ENCODE measurements around the gene ATP8B4. TPM values are rescaled to one million over a fixed set of nuclear protein-coding genes. Genes with fewer than 3 reads are reported as not detected.
A peak's percentile ranks its signal among the peaks of the same experiment; 100 is the strongest.

The ATP8B4 gene
- total and polyA plus RNA-seq, 10 of the 15 experiments (the other 5 are each of a cell fraction or from before 2014, with no cell fraction given) = 0.02 to 0.94 (median 0.19) TPM

DNA sequence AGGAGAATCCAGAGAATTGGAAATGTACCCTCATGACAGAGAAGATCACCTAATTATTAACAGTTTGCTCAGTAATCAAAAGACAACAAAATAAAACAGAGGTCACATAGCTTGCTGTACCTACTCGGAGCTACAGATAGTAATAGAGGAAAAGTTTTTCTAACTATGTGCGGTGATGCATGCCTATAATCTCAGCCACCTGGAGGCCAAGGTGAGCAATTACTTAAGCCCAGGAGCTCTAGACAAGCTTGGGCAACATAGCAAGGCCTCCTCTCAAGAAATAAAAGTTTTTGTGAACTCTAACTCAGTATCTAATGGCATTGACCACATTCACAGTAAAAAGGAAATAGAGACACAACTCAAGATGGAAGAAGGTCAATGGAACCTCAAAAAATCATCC, 243.6 kb downstream of the ATP8B4 start:
- peak in 2 of 3 experiments; percentile 23 to 24; a peak in 2 of 6 replicates for TF ChIP-seq CTCF (IDR thresholded peaks at IDR 0.05 in 2 of 3, conservative IDR thresholded peaks at IDR 0.05 in 1 of 3; ENCODE audit: control insufficient read depth in 2 of 3, extremely low read depth in 1 of 3, insufficient read depth in 1 of 3, low read depth in 3 of 3, low read length in 3 of 3)
- TF ChIP-seq FOXM1 (IDR thresholded peaks at IDR 0.05; ENCODE audit: low read depth, low read length) = no peak
- 0 out of 2 replicates have a peak, but pooled peaks have one; percentile 16 for TF ChIP-seq RAD21 (IDR thresholded peaks at IDR 0.05; ENCODE audit: insufficient read depth, low read depth, low read length)
- H3K9me3 ChIP-seq (replicated peaks; ENCODE audit: control insufficient read depth, insufficient read depth, low read length) = no peaks in the 10 kb centered on the region

DNA sequence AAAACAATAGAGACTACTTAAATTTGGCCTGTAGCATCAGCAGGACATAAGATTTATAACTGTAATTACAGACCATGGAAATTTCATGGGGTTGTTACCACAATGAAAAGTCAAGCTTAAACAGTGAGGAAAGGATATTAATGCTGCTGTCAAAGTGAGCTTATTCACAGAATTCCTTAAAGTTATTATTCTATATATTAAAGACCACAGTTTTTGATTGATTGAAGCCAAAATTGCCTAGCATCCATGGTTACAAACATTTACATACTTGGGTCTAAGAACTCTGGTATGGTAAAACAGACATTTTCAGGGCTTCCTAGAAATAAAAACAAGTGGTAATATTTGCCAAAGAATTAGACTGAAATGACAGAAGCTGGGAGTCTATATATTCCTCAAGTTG, 248.6 kb downstream of the ATP8B4 start:
- H3K4me2 ChIP-seq (ENCODE audit: control insufficient read depth, insufficient read depth) = no peak overlapping the region
- ATAC-seq (no peak), FAIRE-seq (no peak), DNase-seq (ENCODE audit: low read depth, low spot score) (no peak)
- POLR2A ChIA-PET = no interaction called here
- SMC1A ChIA-PET (ENCODE audit: uncharacterized antibody, unreplicated experiment) = interaction anchor here (1.8 kb wide), 1 partner anchor 8 kb away, joined by 5 read pairs; no protein-coding TSS in a partner anchor
- H3K9me3 ChIP-seq (replicated peaks; ENCODE audit: control insufficient read depth, insufficient read depth, low read length) = no peaks in the 10 kb centered on the region
- H4K20me1 ChIP-seq (ENCODE audit: control insufficient read depth, insufficient read depth) = no peaks in the 10 kb centered on the region
- no peaks in the 10 kb centered on the region for H3K79me2 ChIP-seq (ENCODE audit: control insufficient read depth, insufficient read depth, low read length)
- CTCF ChIA-PET = no interaction called here
- no peak overlapping the region for H2AFZ ChIP-seq (ENCODE audit: control insufficient read depth, low read depth, low read length)
- intact Hi-C loops (cut with micrococcal nuclease; ENCODE audit: unreplicated experiment) = no loop called here
- H3K27ac ChIP-seq (ENCODE audit: control insufficient read depth, insufficient read depth) = no peak overlapping the region
- H3K36me3 ChIP-seq (ENCODE audit: control insufficient read depth in 2 of 2, insufficient read depth in 2 of 2, low read length in 1 of 2) = no peaks in the 10 kb centered on the region
- RAD21 ChIA-PET (ENCODE audit: unreplicated experiment) = no interaction called here
- in situ Hi-C loops (cut with MboI) = no loop called here
- H3K4me1 ChIP-seq (ENCODE audit: control insufficient read depth, insufficient read depth, low read length) = no peaks in the 10 kb centered on the region
- H3K4me3 ChIP-seq = no peak overlapping the region
- H3K27me3 ChIP-seq (replicated peaks in 1 of 2; ENCODE audit: control insufficient read depth in 2 of 2, insufficient read depth in 2 of 2, low read length in 1 of 2) = no peaks in the 10 kb centered on the region
- no peak overlapping the region for H3K9ac ChIP-seq (ENCODE audit: control insufficient read depth, insufficient read depth, low read length)
- BruUV-seq (replicated peaks) = no TSS peak
- TF ChIP-seq MEF2B (IDR thresholded peaks at IDR 0.05; ENCODE audit: partially characterized antibody, poor library complexity, severe bottlenecking) (no peak), STAT1 (conservative IDR thresholded peaks at IDR 0.05) (no peak), ZZZ3 (IDR thresholded peaks at IDR 0.05; ENCODE audit: control insufficient read depth, insufficient read length, low read depth) (no peak), MLLT1 (IDR thresholded peaks at IDR 0.05) (no peak), FOXK2 (IDR thresholded peaks at IDR 0.05) (no peak), PBX3 (IDR thresholded peaks at IDR 0.05; ENCODE audit: insufficient replicate concordance, low read depth, low read length) (no peak), WRNIP1 (IDR thresholded peaks at IDR 0.05; ENCODE audit: borderline replicate concordance, low read depth, low read length) (no peak), CBX3 (IDR thresholded peaks at IDR 0.05; ENCODE audit: borderline replicate concordance, low read depth) (no peak), TARDBP (IDR thresholded peaks at IDR 0.05; ENCODE audit: borderline replicate concordance) (no peak), ZNF207 (IDR thresholded peaks at IDR 0.05; ENCODE audit: borderline replicate concordance) (no peak)

More for the DNA sequence above, 243.6 kb downstream of the ATP8B4 start:
- Histone ChIP-seq H3K9ac (ENCODE audit: control insufficient read depth, insufficient read depth, low read length) (no peak overlapping the region), H3K27me3 (replicated peaks in 1 of 2; ENCODE audit: control insufficient read depth in 2 of 2, insufficient read depth in 2 of 2, low read length in 1 of 2) (no peaks in the 10 kb centered on the region), H3K4me2 (ENCODE audit: control insufficient read depth, insufficient read depth) (no peak overlapping the region), H3K79me2 (ENCODE audit: control insufficient read depth, insufficient read depth, low read length) (no peaks in the 10 kb centered on the region), H3K36me3 (ENCODE audit: control insufficient read depth in 2 of 2, insufficient read depth in 2 of 2, low read length in 1 of 2) (no peaks in the 10 kb centered on the region), H2AFZ (ENCODE audit: control insufficient read depth, low read depth, low read length) (no peak overlapping the region), H3K4me1 (ENCODE audit: control insufficient read depth, insufficient read depth, low read length) (no peaks in the 10 kb centered on the region), H3K4me3 (no peak overlapping the region), H4K20me1 (ENCODE audit: control insufficient read depth, insufficient read depth) (no peaks in the 10 kb centered on the region), H3K27ac (ENCODE audit: control insufficient read depth, insufficient read depth) (no peak overlapping the region)
- WGBS (ENCODE audit: insufficient coverage, insufficient replicate concordance, low lambda C conversion rate, missing lambda C conversion rate) = 65% methylated on average over 2 of the region's 2 CpGs
- FAIRE-seq = no peak
- SMC1A ChIA-PET (ENCODE audit: uncharacterized antibody, unreplicated experiment) = interaction anchor here (0.6 to 6.3 kb wide), 9 partner anchors 12 to 1517 kb away, joined by 3 to 52 read pairs (median 3); no protein-coding TSS in a partner anchor
- CTCF ChIA-PET = interaction anchor here (0.9 to 4.6 kb wide), 7 partner anchors 10 to 271 kb away, joined by 3 to 61 read pairs (median 4); no protein-coding TSS in a partner anchor
- RAD21 ChIA-PET (ENCODE audit: unreplicated experiment) = interaction anchor here (5.1 kb wide), 1 partner anchor 128 kb away, joined by 40 read pairs; no protein-coding TSS in a partner anchor
- ATAC-seq = peak; percentile 71
- in situ Hi-C loops (cut with MboI) (no loop called here), intact Hi-C loops (cut with micrococcal nuclease; ENCODE audit: unreplicated experiment) (loop anchor here (5.0 kb wide), 1 partner anchor 272 kb away; no protein-coding TSS in a partner anchor)
- no peak for DNase-seq (ENCODE audit: low read depth, low spot score)
- POLR2A ChIA-PET = no interaction called here
- no TSS peak for BruUV-seq (replicated peaks)

All from GM12878 (cell line).